GM23338 (cell line): ENCODE measurements around the gene ADORA1. TPM values are rescaled to one million over a fixed set of nuclear protein-coding genes. Genes with fewer than 3 reads are reported as not detected.

ENCODE experiments used
- ATAC-seq: fragments of 200-7000 bp; cut with Tn5 transposase; 3 replicates; pipeline ENCODE4 v1.9.1; 2020
- DNase-seq: peaks from one replicate; pipeline ENCODE4 v3.0.0-alpha.2; 2015; ENCODE audit warnings: low spot score
- H2AFZ ChIP-seq: fragments of 200-600 bp; sonication (generic); 2 replicates; pipeline ENCODE4 v1.8.0; 2016; ENCODE audit warnings: antibody characterized with exemption, mild to moderate bottlenecking, moderate library complexity
- H3F3A ChIP-seq: fragments of 200-600 bp; sonication (generic); replicated peaks from 2 replicates; pipeline ENCODE4 v1.8.0; 2017; ENCODE audit warnings: antibody characterized with exemption, mixed run types, low read depth
- H3K27ac ChIP-seq: fragments of 200-600 bp; sonication (generic); 2 replicates; pipeline ENCODE4 v1.6.1; 2016; ENCODE audit warnings: low read depth
- H3K27me3 ChIP-seq: fragments of 200-600 bp; sonication (generic); 2 replicates; pipeline ENCODE4 v1.8.0; 2016; ENCODE audit warnings: mild to moderate bottlenecking, mixed run types, moderate library complexity; ENCODE audit not compliant: insufficient read depth
- H3K36me3 ChIP-seq: fragments of 200-600 bp; sonication (generic); 2 replicates; pipeline ENCODE4 v1.8.0; 2016; ENCODE audit warnings: mild to moderate bottlenecking; ENCODE audit not compliant: insufficient read depth
- H3K4me1 ChIP-seq: fragments of 200-600 bp; sonication (generic); 2 replicates; pipeline ENCODE4 v1.8.0; 2016; ENCODE audit warnings: mild to moderate bottlenecking, moderate library complexity; ENCODE audit not compliant: insufficient read depth
- H3K4me2 ChIP-seq: fragments of 200-600 bp; sonication (generic); 2 replicates; pipeline ENCODE4 v1.7.1; 2017; ENCODE audit warnings: mixed run types
- H3K4me3 ChIP-seq: fragments of 200-600 bp; sonication (generic); 2 replicates; pipeline ENCODE4 v1.6.1; 2016; ENCODE audit warnings: mixed run types
- H3K79me2 ChIP-seq: fragments of 200-600 bp; sonication (generic); replicated peaks from 2 replicates; pipeline ENCODE4 v1.8.0; 2017; ENCODE audit warnings: mild to moderate bottlenecking; ENCODE audit not compliant: insufficient read depth
- H3K9me2 ChIP-seq: fragments of 200-600 bp; sonication (generic); 2 replicates; pipeline ENCODE4 v1.8.0; 2017; ENCODE audit not compliant: insufficient read depth
- H4K20me1 ChIP-seq: fragments of 200-600 bp; sonication (generic); replicated peaks from 2 replicates; pipeline ENCODE4 v1.8.0; 2017; ENCODE audit warnings: mild to moderate bottlenecking; ENCODE audit not compliant: insufficient read depth
- H3K27ac Mint-ChIP-seq: 2 replicates; pipeline ENCODE4 v1.8.0; 2020; ENCODE audit warnings: inconsistent platforms, mild to moderate bottlenecking, moderate library complexity, mixed read lengths
- H3K27me3 Mint-ChIP-seq: 3 replicates; pipeline ENCODE4 v1.8.0; 2022; ENCODE audit warnings: low read depth, mild to moderate bottlenecking, moderate library complexity, mixed read lengths, inconsistent platforms; ENCODE audit not compliant: insufficient read depth, poor library complexity
- H3K36me3 Mint-ChIP-seq: 3 replicates; pipeline ENCODE4 v1.8.0; 2021; ENCODE audit warnings: low read depth, mild to moderate bottlenecking, inconsistent platforms, moderate library complexity, mixed read lengths
- H3K4me1 Mint-ChIP-seq: 3 replicates; pipeline ENCODE4 v1.8.0; 2020; ENCODE audit warnings: mild to moderate bottlenecking, inconsistent platforms, mixed read lengths
- H3K4me3 Mint-ChIP-seq: 3 replicates; pipeline ENCODE4 v1.8.0; 2021; ENCODE audit warnings: moderate library complexity, mild to moderate bottlenecking, inconsistent platforms, mixed read lengths
- H3K9me3 Mint-ChIP-seq: 3 replicates; pipeline ENCODE4 v1.8.0; 2020; ENCODE audit warnings: moderate library complexity, mild to moderate bottlenecking, inconsistent platforms, mixed read lengths
- EZH2 ChIP-seq: fragments of 200-600 bp; sonication (generic); IDR thresholded peaks from one replicate; pipeline ENCODE4 v1.8.0; 2017; ENCODE audit warnings: antibody characterized with exemption, mild to moderate bottlenecking, low read depth; ENCODE audit not compliant: unreplicated experiment
- NANOG ChIP-seq: IDR thresholded peaks from 2 replicates; pipeline ENCODE4 v1.6.1; 2016; ENCODE audit warnings: antibody characterized with exemption, borderline replicate concordance
- ZNF114 ChIP-seq: fragments of 250-450 bp; sonication (Bioruptor Pico); IDR thresholded peaks from 2 replicates; pipeline ENCODE4 v1.5.0; 2020; ENCODE audit warnings: mild to moderate bottlenecking, moderate library complexity
- polyA plus RNA-seq: library from polyadenylated mRNA; unstranded; fragments of >200 nt; fragmentation: Nextera tagmentation; extraction: Ambion mirVana; gene quantifications from 2 replicates; pipeline ENCODE4 v1.2.1, GENCODE V29; 2016
- total RNA-seq: library from RNA; depleted of rRNA; stranded (reverse); fragments of >200 nt; shearing (Covaris generic); gene quantifications from 2 replicates; pipeline ENCODE4 v1.2.3, GENCODE V29; 2014
- TF ChIP-seq, protein P1 (sequence below): fragments of 250-450 bp; sonication (Bioruptor Pico); IDR thresholded peaks from 2 replicates; pipeline ENCODE4 v1.5.0; 2020; ENCODE audit warnings: mild to moderate bottlenecking, moderate library complexity
- TF ChIP-seq, protein P2 (sequence below), 2 experiments: fragments of 200-600 bp in 1 of 2; sonication (generic) in 1 of 2; conservative IDR thresholded peaks; 2 replicates each; pipeline versions ENCODE4 v1.5.1 to v1.6.1; 2016 to 2017; ENCODE audit warnings: antibody characterized with exemption in 2 of 2, low read depth in 2 of 2, mild to moderate bottlenecking in 2 of 2, moderate library complexity in 1 of 2
- TF ChIP-seq, protein P3 (sequence below): IDR thresholded peaks from 2 replicates; pipeline ENCODE4 v1.6.1; 2016; ENCODE audit warnings: antibody characterized with exemption

ADORA1 gene
- total and polyA plus RNA-seq, 2 experiments from 2014 or later: 0.63 to 1.8 TPM

DNA sequence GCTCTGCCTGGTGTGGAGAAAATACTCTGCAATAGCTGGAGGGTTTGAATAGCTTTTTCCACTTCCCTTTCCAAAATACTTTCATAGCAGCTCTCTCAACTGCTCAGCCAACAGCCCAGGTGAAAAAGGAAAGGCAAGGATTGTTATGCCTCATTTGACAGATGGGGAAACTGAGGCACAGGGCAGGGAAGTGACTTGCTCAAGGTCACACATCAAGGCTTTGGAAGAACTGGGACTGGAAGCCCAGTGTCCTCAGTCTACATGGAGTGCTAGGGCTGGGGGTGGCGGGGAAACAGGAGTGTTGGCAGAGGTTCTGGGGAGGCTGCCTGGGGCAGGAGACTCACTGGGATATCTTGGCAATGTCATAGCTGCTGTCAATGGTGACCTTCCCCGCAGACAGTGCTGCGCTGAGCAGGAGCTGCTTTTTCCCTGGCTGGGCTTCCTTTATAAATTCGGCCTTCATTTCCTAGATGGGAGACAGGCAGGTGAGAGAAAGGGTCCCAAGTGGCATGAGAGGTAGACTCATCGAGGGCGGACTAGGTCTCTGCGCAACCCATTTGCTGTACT lies 54.9 kb downstream of the ADORA1 start (continued):
- TF ChIP-seq, protein P1, sequence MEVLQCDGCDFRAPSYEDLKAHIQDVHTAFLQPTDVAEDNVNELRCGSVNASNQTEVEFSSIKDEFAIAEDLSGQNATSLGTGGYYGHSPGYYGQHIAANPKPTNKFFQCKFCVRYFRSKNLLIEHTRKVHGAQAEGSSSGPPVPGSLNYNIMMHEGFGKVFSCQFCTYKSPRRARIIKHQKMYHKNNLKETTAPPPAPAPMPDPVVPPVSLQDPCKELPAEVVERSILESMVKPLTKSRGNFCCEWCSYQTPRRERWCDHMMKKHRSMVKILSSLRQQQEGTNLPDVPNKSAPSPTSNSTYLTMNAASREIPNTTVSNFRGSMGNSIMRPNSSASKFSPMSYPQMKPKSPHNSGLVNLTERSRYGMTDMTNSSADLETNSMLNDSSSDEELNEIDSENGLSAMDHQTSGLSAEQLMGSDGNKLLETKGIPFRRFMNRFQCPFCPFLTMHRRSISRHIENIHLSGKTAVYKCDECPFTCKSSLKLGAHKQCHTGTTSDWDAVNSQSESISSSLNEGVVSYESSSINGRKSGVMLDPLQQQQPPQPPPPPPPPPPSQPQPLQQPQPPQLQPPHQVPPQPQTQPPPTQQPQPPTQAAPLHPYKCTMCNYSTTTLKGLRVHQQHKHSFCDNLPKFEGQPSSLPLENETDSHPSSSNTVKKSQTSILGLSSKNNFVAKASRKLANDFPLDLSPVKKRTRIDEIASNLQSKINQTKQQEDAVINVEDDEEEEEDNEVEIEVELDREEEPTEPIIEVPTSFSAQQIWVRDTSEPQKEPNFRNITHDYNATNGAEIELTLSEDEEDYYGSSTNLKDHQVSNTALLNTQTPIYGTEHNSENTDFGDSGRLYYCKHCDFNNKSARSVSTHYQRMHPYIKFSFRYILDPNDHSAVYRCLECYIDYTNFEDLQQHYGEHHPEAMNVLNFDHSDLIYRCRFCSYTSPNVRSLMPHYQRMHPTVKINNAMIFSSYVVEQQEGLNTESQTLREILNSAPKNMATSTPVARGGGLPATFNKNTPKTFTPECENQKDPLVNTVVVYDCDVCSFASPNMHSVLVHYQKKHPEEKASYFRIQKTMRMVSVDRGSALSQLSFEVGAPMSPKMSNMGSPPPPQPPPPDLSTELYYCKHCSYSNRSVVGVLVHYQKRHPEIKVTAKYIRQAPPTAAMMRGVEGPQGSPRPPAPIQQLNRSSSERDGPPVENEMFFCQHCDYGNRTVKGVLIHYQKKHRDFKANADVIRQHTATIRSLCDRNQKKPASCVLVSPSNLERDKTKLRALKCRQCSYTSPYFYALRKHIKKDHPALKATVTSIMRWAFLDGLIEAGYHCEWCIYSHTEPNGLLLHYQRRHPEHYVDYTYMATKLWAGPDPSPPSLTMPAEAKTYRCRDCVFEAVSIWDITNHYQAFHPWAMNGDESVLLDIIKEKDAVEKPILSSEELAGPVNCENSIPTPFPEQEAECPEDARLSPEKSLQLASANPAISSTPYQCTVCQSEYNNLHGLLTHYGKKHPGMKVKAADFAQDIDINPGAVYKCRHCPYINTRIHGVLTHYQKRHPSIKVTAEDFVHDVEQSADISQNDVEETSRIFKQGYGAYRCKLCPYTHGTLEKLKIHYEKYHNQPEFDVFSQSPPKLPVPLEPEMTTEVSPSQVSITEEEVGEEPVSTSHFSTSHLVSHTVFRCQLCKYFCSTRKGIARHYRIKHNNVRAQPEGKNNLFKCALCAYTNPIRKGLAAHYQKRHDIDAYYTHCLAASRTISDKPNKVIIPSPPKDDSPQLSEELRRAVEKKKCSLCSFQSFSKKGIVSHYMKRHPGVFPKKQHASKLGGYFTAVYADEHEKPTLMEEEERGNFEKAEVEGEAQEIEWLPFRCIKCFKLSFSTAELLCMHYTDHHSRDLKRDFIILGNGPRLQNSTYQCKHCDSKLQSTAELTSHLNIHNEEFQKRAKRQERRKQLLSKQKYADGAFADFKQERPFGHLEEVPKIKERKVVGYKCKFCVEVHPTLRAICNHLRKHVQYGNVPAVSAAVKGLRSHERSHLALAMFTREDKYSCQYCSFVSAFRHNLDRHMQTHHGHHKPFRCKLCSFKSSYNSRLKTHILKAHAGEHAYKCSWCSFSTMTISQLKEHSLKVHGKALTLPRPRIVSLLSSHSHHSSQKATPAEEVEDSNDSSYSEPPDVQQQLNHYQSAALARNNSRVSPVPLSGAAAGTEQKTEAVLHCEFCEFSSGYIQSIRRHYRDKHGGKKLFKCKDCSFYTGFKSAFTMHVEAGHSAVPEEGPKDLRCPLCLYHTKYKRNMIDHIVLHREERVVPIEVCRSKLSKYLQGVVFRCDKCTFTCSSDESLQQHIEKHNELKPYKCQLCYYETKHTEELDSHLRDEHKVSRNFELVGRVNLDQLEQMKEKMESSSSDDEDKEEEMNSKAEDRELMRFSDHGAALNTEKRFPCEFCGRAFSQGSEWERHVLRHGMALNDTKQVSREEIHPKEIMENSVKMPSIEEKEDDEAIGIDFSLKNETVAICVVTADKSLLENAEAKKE (CRISPR knock-in tag): no peak
- TF ChIP-seq NANOG (no peak), ZNF114 (CRISPR knock-in tag) (no peak), EZH2 (no peak)
- TF ChIP-seq, protein P2, sequence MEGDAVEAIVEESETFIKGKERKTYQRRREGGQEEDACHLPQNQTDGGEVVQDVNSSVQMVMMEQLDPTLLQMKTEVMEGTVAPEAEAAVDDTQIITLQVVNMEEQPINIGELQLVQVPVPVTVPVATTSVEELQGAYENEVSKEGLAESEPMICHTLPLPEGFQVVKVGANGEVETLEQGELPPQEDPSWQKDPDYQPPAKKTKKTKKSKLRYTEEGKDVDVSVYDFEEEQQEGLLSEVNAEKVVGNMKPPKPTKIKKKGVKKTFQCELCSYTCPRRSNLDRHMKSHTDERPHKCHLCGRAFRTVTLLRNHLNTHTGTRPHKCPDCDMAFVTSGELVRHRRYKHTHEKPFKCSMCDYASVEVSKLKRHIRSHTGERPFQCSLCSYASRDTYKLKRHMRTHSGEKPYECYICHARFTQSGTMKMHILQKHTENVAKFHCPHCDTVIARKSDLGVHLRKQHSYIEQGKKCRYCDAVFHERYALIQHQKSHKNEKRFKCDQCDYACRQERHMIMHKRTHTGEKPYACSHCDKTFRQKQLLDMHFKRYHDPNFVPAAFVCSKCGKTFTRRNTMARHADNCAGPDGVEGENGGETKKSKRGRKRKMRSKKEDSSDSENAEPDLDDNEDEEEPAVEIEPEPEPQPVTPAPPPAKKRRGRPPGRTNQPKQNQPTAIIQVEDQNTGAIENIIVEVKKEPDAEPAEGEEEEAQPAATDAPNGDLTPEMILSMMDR (conservative IDR thresholded peaks at IDR 0.05; ENCODE audit: low read depth in 2 of 2): no peak
- TF ChIP-seq, protein P3, sequence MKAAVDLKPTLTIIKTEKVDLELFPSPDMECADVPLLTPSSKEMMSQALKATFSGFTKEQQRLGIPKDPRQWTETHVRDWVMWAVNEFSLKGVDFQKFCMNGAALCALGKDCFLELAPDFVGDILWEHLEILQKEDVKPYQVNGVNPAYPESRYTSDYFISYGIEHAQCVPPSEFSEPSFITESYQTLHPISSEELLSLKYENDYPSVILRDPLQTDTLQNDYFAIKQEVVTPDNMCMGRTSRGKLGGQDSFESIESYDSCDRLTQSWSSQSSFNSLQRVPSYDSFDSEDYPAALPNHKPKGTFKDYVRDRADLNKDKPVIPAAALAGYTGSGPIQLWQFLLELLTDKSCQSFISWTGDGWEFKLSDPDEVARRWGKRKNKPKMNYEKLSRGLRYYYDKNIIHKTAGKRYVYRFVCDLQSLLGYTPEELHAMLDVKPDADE: no peak

DNA sequence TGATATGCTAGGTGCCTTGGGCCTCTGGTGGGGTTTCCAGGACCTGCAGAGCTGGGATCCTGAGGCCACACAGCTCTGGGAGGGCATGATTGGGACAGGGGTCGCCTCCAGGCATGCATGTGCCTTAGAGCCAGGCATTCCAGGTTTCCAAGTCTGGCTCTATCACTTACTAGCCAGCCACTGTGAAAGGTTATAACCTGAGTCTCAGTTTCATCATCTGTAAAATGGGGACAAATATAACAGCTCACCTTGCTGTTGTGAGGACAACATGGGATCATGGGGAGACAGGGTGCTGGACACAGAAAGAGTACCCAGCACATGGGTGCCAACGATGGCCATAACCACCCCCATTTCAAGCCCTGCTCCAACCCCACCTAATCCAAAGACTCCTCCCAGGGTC lies 56.3 kb downstream of the ADORA1 start:
- H3K27ac Mint-ChIP-seq: no peak overlapping the region
- peaks cover 6% of the 10 kb centered on the region for H3K27me3 Mint-ChIP-seq
- Histone ChIP-seq H3K36me3 (no peaks in the 10 kb centered on the region), H3K27ac (no peak overlapping the region), H3K4me3 (no peak overlapping the region), H2AFZ (no peak overlapping the region), H3K4me2 (no peak overlapping the region), H3K9me2 (0 out of 2 replicates have a peak, but pooled peaks cover 5% of the 10 kb centered on the region), H3F3A (no peaks in the 10 kb centered on the region), H4K20me1 (no peaks in the 10 kb centered on the region), H3K27me3 (no peaks in the 10 kb centered on the region), H3K79me2 (no peaks in the 10 kb centered on the region), H3K4me1 (peaks cover 17% of the 10 kb centered on the region)
- H3K36me3 Mint-ChIP-seq: no peaks in the 10 kb centered on the region
- DNase-seq (no peak), ATAC-seq (no peak)
- H3K4me3 Mint-ChIP-seq: no peak overlapping the region
- no peaks in the 10 kb centered on the region for H3K9me3 Mint-ChIP-seq
- H3K4me1 Mint-ChIP-seq: peaks cover 34% of the 10 kb centered on the region
- TF ChIP-seq, protein P2 (conservative IDR thresholded peaks at IDR 0.05; ENCODE audit: low read depth in 2 of 2): no peak
- TF ChIP-seq NANOG: no peak
- TF ChIP-seq ZNF114 (CRISPR knock-in tag): no peak
- TF ChIP-seq, protein P3: no peak
